ENCODE data around the gene RTCA.

DNA sequence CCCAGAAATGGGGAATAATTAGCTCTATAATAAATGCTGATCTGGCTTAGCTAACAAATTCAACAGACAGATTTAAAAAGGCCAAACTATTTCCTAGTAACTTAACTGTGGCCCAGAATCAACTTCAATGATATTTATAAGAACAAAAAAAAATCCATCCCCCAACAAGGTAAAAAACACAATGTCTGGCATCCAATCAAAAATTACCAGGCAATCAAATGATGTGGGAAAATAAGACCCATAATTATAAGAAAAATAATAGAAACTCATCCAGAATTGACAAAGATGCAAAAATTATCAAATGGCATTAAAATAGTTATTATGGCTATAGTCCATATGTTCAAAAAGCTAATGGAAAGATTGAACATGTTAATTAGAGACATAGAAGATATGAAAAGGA, 43.8 kb downstream of the RTCA start:
- TF ChIP-seq CTCF (conservative IDR thresholded peaks at IDR 0.05 in 1 of 2, IDR thresholded peaks at IDR 0.05 in 1 of 2; ENCODE audit: extremely low read depth in 1 of 2, insufficient read depth in 1 of 2, low read depth in 1 of 2, low read length in 2 of 2) (no peak), EZH2 (IDR thresholded peaks at IDR 0.05; ENCODE audit: borderline replicate concordance, low read length) (no peak)

All from mammary epithelial cell (primary cell).